Neutrophil (primary cell): ENCODE results near the gene TBC1D22A.
"Not testable (repeated sequence)": the region's sequence is repeated elsewhere in the genome, so short reads cannot be mapped to it uniquely, and the experiment has no call there.

Source experiments
- H3K27ac ChIP-seq: fragments of 200-600 bp; sonication (generic); 2 replicates; pipeline ENCODE4 v1.5.1; 2016; ENCODE audit warnings: mild to moderate bottlenecking, moderate library complexity
- H3K27me3 ChIP-seq: fragments of 200-600 bp; sonication (generic); 2 replicates; pipeline ENCODE4 v1.6.0; 2016; ENCODE audit warnings: mild to moderate bottlenecking
- H3K36me3 ChIP-seq: fragments of 200-600 bp; sonication (generic); 2 replicates; pipeline ENCODE4 v1.5.1; 2017
- H3K4me1 ChIP-seq, 2 experiments: fragments of 200-600 bp in 1 of 2; sonication (generic) in 1 of 2; 1 replicate in 1 of 2; 2 replicates in 1 of 2; pipeline versions ENCODE4 v1.5.1 to v1.6.1; 2013 to 2016; ENCODE audit warnings: low read depth in 1 of 2, low read length in 1 of 2, mild to moderate bottlenecking in 1 of 2, moderate library complexity in 1 of 2; ENCODE audit not compliant: control insufficient read depth in 1 of 2, insufficient read depth in 1 of 2
- H3K4me3 ChIP-seq, 2 experiments: fragments of 200-600 bp in 1 of 2; sonication (generic) in 1 of 2; 1 replicate in 1 of 2; 2 replicates in 1 of 2; pipeline ENCODE4 v1.5.1; 2013 to 2016; ENCODE audit warnings: low read depth in 1 of 2, low read length in 1 of 2, mild to moderate bottlenecking in 1 of 2, moderate library complexity in 1 of 2
- H3K9me3 ChIP-seq: fragments of 200-600 bp; sonication (generic); 2 replicates; pipeline ENCODE4 v1.5.1; 2016
- TF ChIP-seq, protein P1 (sequence below): fragments of 200-600 bp; sonication (generic); IDR thresholded peaks from 2 replicates; pipeline ENCODE4 v1.5.1; 2016; ENCODE audit warnings: antibody characterized with exemption

TBC1D22A gene

GRCh38 chr22:46781291-46781690 is 18.8 kb downstream of the TBC1D22A start:
- Histone ChIP-seq H3K36me3 (no peaks in the 10 kb centered on the region), H3K9me3 (no peaks in the 10 kb centered on the region)
- TF ChIP-seq, protein P1, sequence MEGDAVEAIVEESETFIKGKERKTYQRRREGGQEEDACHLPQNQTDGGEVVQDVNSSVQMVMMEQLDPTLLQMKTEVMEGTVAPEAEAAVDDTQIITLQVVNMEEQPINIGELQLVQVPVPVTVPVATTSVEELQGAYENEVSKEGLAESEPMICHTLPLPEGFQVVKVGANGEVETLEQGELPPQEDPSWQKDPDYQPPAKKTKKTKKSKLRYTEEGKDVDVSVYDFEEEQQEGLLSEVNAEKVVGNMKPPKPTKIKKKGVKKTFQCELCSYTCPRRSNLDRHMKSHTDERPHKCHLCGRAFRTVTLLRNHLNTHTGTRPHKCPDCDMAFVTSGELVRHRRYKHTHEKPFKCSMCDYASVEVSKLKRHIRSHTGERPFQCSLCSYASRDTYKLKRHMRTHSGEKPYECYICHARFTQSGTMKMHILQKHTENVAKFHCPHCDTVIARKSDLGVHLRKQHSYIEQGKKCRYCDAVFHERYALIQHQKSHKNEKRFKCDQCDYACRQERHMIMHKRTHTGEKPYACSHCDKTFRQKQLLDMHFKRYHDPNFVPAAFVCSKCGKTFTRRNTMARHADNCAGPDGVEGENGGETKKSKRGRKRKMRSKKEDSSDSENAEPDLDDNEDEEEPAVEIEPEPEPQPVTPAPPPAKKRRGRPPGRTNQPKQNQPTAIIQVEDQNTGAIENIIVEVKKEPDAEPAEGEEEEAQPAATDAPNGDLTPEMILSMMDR = no peak

DNA sequence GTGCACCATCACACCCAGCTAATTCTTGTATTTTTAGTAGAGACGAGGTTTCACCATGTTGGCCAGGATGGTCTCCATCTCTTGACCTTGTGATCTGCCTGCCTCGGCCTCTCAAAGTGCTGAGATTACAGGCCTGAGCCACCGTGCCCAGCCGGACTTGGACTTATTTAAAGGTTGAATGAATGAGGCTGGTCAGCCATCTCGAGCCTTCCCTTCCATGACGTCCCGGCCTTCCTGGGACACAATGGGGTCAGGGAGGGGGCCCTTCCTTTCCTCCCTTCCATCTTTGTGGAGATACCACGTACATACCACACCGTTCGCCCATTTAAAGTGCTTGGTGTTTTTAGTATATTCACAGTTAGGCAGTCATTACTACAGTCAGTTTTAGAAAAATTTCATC is 19.8 kb downstream of the TBC1D22A start:
- not testable (repeated sequence) for H3K9me3 ChIP-seq, H3K27me3 ChIP-seq, H3K4me3 ChIP-seq, H3K36me3 ChIP-seq
- H3K27ac ChIP-seq = peak overlapping the region; percentile 9
- peaks cover 22% of the 10 kb centered on the region in 2 experiments for H3K4me1 ChIP-seq

More at GRCh38 chr22:46781291-46781690, 18.8 kb downstream of the TBC1D22A start:
- Histone ChIP-seq H3K4me1 (peaks cover 31 to 32% of the 10 kb centered on the region in 2 experiments), H3K27me3 (no peaks in the 10 kb centered on the region), H3K4me3 (no peak overlapping the region), H3K27ac (no peak overlapping the region)

- H3K36me3 ChIP-seq = no peaks in the 10 kb centered on the region
- H3K27ac ChIP-seq = no peak overlapping the region
- H3K4me1 ChIP-seq = peaks cover 14% of the 10 kb centered on the region in 2 experiments
- no peak overlapping the region for H3K4me3 ChIP-seq
- TF ChIP-seq, protein P1 = no peak
- H3K9me3 ChIP-seq = no peaks in the 10 kb centered on the region
- no peaks in the 10 kb centered on the region for H3K27me3 ChIP-seq
Measured at GRCh38 chr22:46783721-46784120, 21.3 kb downstream of the TBC1D22A start.

- Histone ChIP-seq H3K27ac (no peak overlapping the region), H3K36me3 (peaks cover 13% of the 10 kb centered on the region), H3K27me3 (no peaks in the 10 kb centered on the region), H3K4me1 (peaks cover 7 to 13% of the 10 kb centered on the region in 2 experiments), H3K4me3 (no peak overlapping the region), H3K9me3 (no peaks in the 10 kb centered on the region)
- TF ChIP-seq, protein P1 = no peak
Measured at GRCh38 chr22:46788441-46789172, 26.2 kb downstream of the TBC1D22A start.

- H3K9me3 ChIP-seq = no peaks in the 10 kb centered on the region
- H3K4me1 ChIP-seq = peaks cover 3 to 7% of the 10 kb centered on the region in 2 experiments
- TF ChIP-seq, protein P1 = no peak
- peaks cover 27% of the 10 kb centered on the region for H3K36me3 ChIP-seq
- no peak overlapping the region for H3K4me3 ChIP-seq
- no peaks in the 10 kb centered on the region for H3K27me3 ChIP-seq
- H3K27ac ChIP-seq = no peak overlapping the region
Measured at GRCh38 chr22:46789992-46790391, 27.5 kb downstream of the TBC1D22A start.

DNA sequence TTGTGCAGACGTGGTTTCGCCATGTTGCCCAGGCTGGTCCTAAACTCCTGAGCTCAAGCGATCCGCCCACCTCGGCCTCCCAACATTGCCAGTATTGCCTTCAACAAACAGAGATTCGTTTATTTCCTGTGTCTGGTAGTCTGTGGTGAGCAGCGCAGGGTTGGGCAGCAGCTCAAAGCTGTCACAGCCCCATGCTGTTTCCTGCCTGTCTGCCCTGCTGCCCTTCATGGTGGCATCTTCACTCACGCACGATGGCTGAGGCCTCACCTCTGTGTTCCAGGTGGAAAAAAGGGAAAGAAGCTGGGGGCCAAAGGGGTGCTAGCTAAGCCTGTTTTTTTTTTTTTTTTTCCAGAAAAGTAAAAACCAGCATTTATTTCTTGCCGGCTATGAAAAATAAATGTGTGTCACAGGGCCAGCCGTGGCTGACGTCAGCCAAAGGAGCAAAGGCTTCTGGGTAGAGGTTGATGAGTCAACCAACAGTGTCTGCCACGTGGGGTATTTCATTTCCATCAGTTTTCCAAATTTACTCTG is 28.8 kb downstream of the TBC1D22A start:
- Histone ChIP-seq H3K4me1 (peaks cover 3 to 7% of the 10 kb centered on the region in 2 experiments), H3K36me3 (peaks cover 40% of the 10 kb centered on the region), H3K27me3 (no peaks in the 10 kb centered on the region), H3K4me3 (peak overlapping the region in 1 of 2 experiments; percentile 27), H3K9me3 (no peaks in the 10 kb centered on the region), H3K27ac (peak overlapping the region; percentile 75)
- TF ChIP-seq, protein P1 = no peak
